DOHH2 (cell line): ENCODE measurements around the gene LCP2.

Experiments
- CTCF ChIP-seq: fragments of 200-600 bp; sonication (generic); IDR thresholded peaks from one replicate; pipeline ENCODE4 v1.5.1; 2014; ENCODE audit warnings: antibody characterized with exemption, mild to moderate bottlenecking, low read depth, low read length; ENCODE audit not compliant: poor library complexity, severe bottlenecking
- EZH2phosphoT487 ChIP-seq: fragments of 200-600 bp; sonication (generic); IDR thresholded peaks from 2 replicates; pipeline ENCODE4 v1.6.1; 2017; ENCODE audit warnings: borderline replicate concordance, mild to moderate bottlenecking, antibody characterized with exemption, low read length, moderate library complexity, mixed read lengths

DNA sequence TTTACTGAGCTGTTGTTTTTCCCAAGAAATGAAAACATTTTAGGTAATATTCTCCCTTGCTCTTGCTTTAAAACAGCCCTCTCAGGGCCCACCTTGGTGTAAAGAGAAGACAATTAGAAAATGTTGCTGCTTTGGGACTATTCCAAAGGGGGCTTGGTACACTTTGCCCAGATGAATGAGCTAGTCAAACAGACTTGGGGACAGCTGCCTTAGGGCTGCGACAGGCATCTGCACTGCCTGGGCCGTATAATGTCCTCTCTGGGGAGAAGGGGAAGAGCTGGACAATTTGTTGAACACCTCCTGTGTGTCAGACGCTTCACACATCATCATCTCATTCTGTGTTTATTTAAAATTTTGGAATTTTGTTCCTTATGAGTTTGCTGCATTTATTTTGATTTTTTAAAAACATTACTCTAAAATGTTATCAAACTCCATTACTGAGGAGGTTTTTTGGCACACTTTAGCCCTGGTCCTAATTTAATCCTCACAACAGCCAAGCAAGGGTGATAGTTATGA lies 36.0 kb downstream of the LCP2 start:
- TF ChIP-seq CTCF (no peak), EZH2phosphoT487 (no peak)
